BJ (cell line): ENCODE results near the gene KANK2. TPM values are rescaled to one million over a fixed set of nuclear protein-coding genes. Genes with fewer than 3 reads are reported as not detected.

Experiments used
- CTCF ChIA-PET: fragments of 350-600 bp; formaldehyde crosslinking; extraction: SDS; loops from one replicate; lab custom pipeline; 2021; ENCODE audit warnings: antibody characterized with exemption, inconsistent platforms; lab: Yijun Ruan, JAX
- POLR2A ChIA-PET: fragments of 300-600 bp; sonication (Branson Sonifier 250); formaldehyde crosslinking; extraction: SDS; loops from one replicate; lab custom pipeline; 2021; ENCODE audit warnings: antibody characterized with exemption; lab: Charles Lee
- DNase-seq: peaks from one replicate; pipeline ENCODE4 v3.0.0-alpha.2; 2011; ENCODE audit warnings: low read depth
- H3K27me3 ChIP-seq: 2 replicates; pipeline ENCODE4 v1.6.0; 2011; ENCODE audit warnings: low read length; ENCODE audit not compliant: control insufficient read depth, insufficient read depth
- H3K36me3 ChIP-seq: 2 replicates; pipeline ENCODE4 v1.5.1; 2011; ENCODE audit warnings: low read length; ENCODE audit not compliant: control insufficient read depth, insufficient read depth
- H3K4me3 ChIP-seq: 2 replicates; pipeline ENCODE4 v1.5.1; 2011; ENCODE audit warnings: low read depth, mild to moderate bottlenecking, control low read depth, low read length
- CTCF ChIP-seq: IDR thresholded peaks from 2 replicates; pipeline ENCODE4 v1.5.1; 2011; ENCODE audit warnings: low read depth, mild to moderate bottlenecking, control low read depth, inconsistent platforms, low read length, moderate library complexity; ENCODE audit not compliant: insufficient read depth
- polyA plus RNA-seq: library from polyadenylated mRNA; depleted of rRNA; stranded (reverse); fragments of >200 nt; gene quantifications from 2 replicates; pipeline ENCODE4 v1.2.3, GENCODE V29; 2011

The KANK2 gene
- polyA plus RNA-seq, 1 experiment: 176 TPM

- Histone ChIP-seq H3K27me3 (no peaks in the 10 kb centered on the region), H3K4me3 (peak within 1 kb of the TSS; percentile 77), H3K36me3 (no peaks in the 10 kb centered on the region)
- ChIA-PET POLR2A (no interaction called here), CTCF (interaction anchor here (0.8 to 2.1 kb wide), 3 partner anchors 9 to 39 kb away, joined by 3 to 5 read pairs (median 5); no protein-coding TSS in a partner anchor)
- DNase-seq: peak; percentile 91
- no peak for TF ChIP-seq CTCF
Observed at GRCh38 chr19:11155373-11156120, 41.8 kb downstream of the KANK2 start, which contains the start of gene SPC24. SPC24 (minus strand) TSS chr19:11155782; CDS start chr19:11155776, 6 bp downstream.

- TF ChIP-seq CTCF: no peak
- H3K27me3 ChIP-seq: no peaks in the 10 kb centered on the region
- ChIA-PET POLR2A (interaction anchor here (0.6 kb wide), 1 partner anchor 11 kb away, joined by 3 read pairs; no protein-coding TSS in a partner anchor), CTCF (interaction anchor here (0.8 to 2.1 kb wide), 3 partner anchors 10 to 49 kb away, joined by 3 to 5 read pairs (median 5); no protein-coding TSS in a partner anchor)
- DNase-seq: no peak
- no peaks in the 10 kb centered on the region for H3K36me3 ChIP-seq
- no peak overlapping the region for H3K4me3 ChIP-seq
Observed at GRCh38 chr19:11154683-11155047, 42.7 kb downstream of the KANK2 start.

GRCh38 chr19:11152318-11153062 is 44.9 kb downstream of the KANK2 start:
- no peak for TF ChIP-seq CTCF
- Histone ChIP-seq H3K27me3 (no peaks in the 10 kb centered on the region), H3K4me3 (no peak overlapping the region), H3K36me3 (no peaks in the 10 kb centered on the region)
- no peak for DNase-seq
- CTCF ChIA-PET: interaction anchor here (1.5 to 1.7 kb wide), 2 partner anchors 14 to 210 kb away, joined by 3 to 6 read pairs; no protein-coding TSS in a partner anchor
- POLR2A ChIA-PET: no interaction called here

GRCh38 chr19:11151181-11151580 is 46.2 kb downstream of the KANK2 start:
- POLR2A ChIA-PET: no interaction called here
- Histone ChIP-seq H3K27me3 (no peaks in the 10 kb centered on the region), H3K36me3 (no peaks in the 10 kb centered on the region), H3K4me3 (no peak overlapping the region)
- DNase-seq: no peak
- CTCF ChIA-PET: interaction anchor here (1.7 kb wide), 1 partner anchor 9 kb away, joined by 4 read pairs; no protein-coding TSS in a partner anchor
- TF ChIP-seq CTCF: no peak

- POLR2A ChIA-PET: no interaction called here
- Histone ChIP-seq H3K36me3 (no peaks in the 10 kb centered on the region), H3K4me3 (no peak overlapping the region), H3K27me3 (no peaks in the 10 kb centered on the region)
- no peak for DNase-seq
- CTCF ChIA-PET: interaction anchor here (0.6 to 1.0 kb wide), 3 partner anchors 15 to 56 kb away, joined by 3 read pairs; no protein-coding TSS in a partner anchor
- no peak for TF ChIP-seq CTCF
Observed at GRCh38 chr19:11148001-11148400, 49.3 kb downstream of the KANK2 start.
